Loucy (cell line): Measurements from ENCODE around the gene PLCB3.

Source experiments
- H2AFZ ChIP-seq: fragments of 200-600 bp; sonication (generic); 2 replicates; pipeline ENCODE4 v1.6.0; 2016; ENCODE audit warnings: antibody characterized with exemption, mild to moderate bottlenecking, low read length, moderate library complexity
- H3F3A ChIP-seq: fragments of 200-600 bp; 2 replicates; pipeline ENCODE4 v1.6.0; 2016; ENCODE audit warnings: antibody characterized with exemption, low read depth, mild to moderate bottlenecking
- H3K27me3 ChIP-seq: fragments of 200-600 bp; sonication (generic); 2 replicates; pipeline ENCODE4 v1.6.1; 2014; ENCODE audit warnings: low read length, mild to moderate bottlenecking; ENCODE audit not compliant: insufficient read depth, poor library complexity, severe bottlenecking
- H3K36me3 ChIP-seq: fragments of 200-600 bp; sonication (generic); 2 replicates; pipeline ENCODE4 v1.6.1; 2016; ENCODE audit warnings: low read length; ENCODE audit not compliant: insufficient read depth
- H3K4me1 ChIP-seq: fragments of 200-600 bp; sonication (generic); 2 replicates; pipeline ENCODE4 v1.5.1; 2014; ENCODE audit warnings: low read length, mild to moderate bottlenecking; ENCODE audit not compliant: insufficient read depth, poor library complexity, severe bottlenecking
- H3K4me2 ChIP-seq: fragments of 200-600 bp; sonication (generic); 2 replicates; pipeline ENCODE4 v1.6.0; 2014; ENCODE audit warnings: antibody characterized with exemption, low read length, low read depth, mild to moderate bottlenecking; ENCODE audit not compliant: poor library complexity, severe bottlenecking
- H3K4me3 ChIP-seq: fragments of 200-600 bp; sonication (generic); 2 replicates; pipeline ENCODE4 v1.5.1; 2014; ENCODE audit warnings: low read length, mild to moderate bottlenecking, mixed read lengths; ENCODE audit not compliant: poor library complexity, severe bottlenecking
- H3K79me2 ChIP-seq: fragments of 200-600 bp; sonication (generic); 2 replicates; pipeline ENCODE4 v1.6.1; 2014; ENCODE audit warnings: low read length; ENCODE audit not compliant: insufficient read depth
- H3K9ac ChIP-seq: fragments of 200-600 bp; sonication (generic); 2 replicates; pipeline ENCODE4 v1.6.0; 2014; ENCODE audit warnings: mild to moderate bottlenecking, low read depth, low read length, moderate library complexity; ENCODE audit not compliant: poor library complexity, severe bottlenecking
- H3K9me2 ChIP-seq: fragments of 200-600 bp; sonication (generic); replicated peaks from 2 replicates; pipeline ENCODE4 v1.6.1; 2016; ENCODE audit warnings: low read depth, low read length, mixed read lengths
- H3K9me3 ChIP-seq: fragments of 200-600 bp; sonication (generic); 2 replicates; pipeline ENCODE4 v1.6.1; 2014; ENCODE audit warnings: mild to moderate bottlenecking, antibody characterized with exemption, low read length, low read depth; ENCODE audit not compliant: insufficient read depth
- H4K20me1 ChIP-seq: fragments of 200-600 bp; sonication (generic); 2 replicates; pipeline ENCODE4 v1.6.0; 2014; ENCODE audit warnings: antibody characterized with exemption, low read length, mild to moderate bottlenecking; ENCODE audit not compliant: insufficient read depth, poor library complexity, severe bottlenecking
- EZH2phosphoT487 ChIP-seq: fragments of 200-600 bp; IDR thresholded peaks from 2 replicates; pipeline ENCODE4 v1.6.1; 2018; ENCODE audit warnings: antibody characterized with exemption, mild to moderate bottlenecking, moderate library complexity, borderline replicate concordance
- TF ChIP-seq, protein P1 (sequence below): fragments of 200-600 bp; sonication (generic); conservative IDR thresholded peaks from 2 replicates; pipeline ENCODE4 v1.5.1; 2014; ENCODE audit warnings: mild to moderate bottlenecking, antibody characterized with exemption, low read length

PLCB3 gene

DNA sequence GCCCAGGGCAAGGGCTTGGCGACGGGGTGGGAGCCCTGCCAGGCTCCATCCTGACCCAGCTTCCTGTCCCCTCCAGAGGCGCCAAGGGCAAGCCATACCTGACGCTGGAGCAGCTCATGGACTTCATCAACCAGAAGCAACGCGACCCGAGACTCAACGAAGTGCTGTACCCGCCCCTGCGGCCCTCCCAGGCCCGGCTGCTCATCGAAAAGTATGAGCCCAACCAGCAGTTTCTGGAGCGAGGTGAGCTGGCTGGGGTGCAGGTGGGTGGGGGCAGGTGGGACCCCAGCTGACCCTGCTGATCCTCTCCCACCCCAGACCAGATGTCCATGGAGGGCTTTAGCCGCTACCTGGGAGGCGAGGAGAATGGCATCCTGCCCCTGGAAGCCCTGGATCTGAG is 5.0 kb downstream of the PLCB3 start:
- H3K36me3 ChIP-seq, result no peaks in the 10 kb centered on the region
- no peak overlapping the region for H3K4me3 ChIP-seq
- no peak overlapping the region for H3K9ac ChIP-seq
- H2AFZ ChIP-seq, result no peak overlapping the region
- H3K4me1 ChIP-seq, result peaks cover 8% of the 10 kb centered on the region
- H3K9me3 ChIP-seq, result no peaks in the 10 kb centered on the region
- H3K4me2 ChIP-seq, result no peak overlapping the region
- TF ChIP-seq, protein P1, sequence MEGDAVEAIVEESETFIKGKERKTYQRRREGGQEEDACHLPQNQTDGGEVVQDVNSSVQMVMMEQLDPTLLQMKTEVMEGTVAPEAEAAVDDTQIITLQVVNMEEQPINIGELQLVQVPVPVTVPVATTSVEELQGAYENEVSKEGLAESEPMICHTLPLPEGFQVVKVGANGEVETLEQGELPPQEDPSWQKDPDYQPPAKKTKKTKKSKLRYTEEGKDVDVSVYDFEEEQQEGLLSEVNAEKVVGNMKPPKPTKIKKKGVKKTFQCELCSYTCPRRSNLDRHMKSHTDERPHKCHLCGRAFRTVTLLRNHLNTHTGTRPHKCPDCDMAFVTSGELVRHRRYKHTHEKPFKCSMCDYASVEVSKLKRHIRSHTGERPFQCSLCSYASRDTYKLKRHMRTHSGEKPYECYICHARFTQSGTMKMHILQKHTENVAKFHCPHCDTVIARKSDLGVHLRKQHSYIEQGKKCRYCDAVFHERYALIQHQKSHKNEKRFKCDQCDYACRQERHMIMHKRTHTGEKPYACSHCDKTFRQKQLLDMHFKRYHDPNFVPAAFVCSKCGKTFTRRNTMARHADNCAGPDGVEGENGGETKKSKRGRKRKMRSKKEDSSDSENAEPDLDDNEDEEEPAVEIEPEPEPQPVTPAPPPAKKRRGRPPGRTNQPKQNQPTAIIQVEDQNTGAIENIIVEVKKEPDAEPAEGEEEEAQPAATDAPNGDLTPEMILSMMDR, result no peak
- no peak for TF ChIP-seq EZH2phosphoT487
- H3F3A ChIP-seq, result no peaks in the 10 kb centered on the region
- H3K27me3 ChIP-seq, result no peaks in the 10 kb centered on the region
- H3K9me2 ChIP-seq, result no peaks in the 10 kb centered on the region
- peaks cover 5% of the 10 kb centered on the region; the same call in 1 of the 2 replicates for H3K79me2 ChIP-seq
- H4K20me1 ChIP-seq, result no peaks in the 10 kb centered on the region

- TF ChIP-seq EZH2phosphoT487, result no peak
- TF ChIP-seq, protein P1, result no peak
- no peaks in the 10 kb centered on the region for H3K36me3 ChIP-seq
- H3F3A ChIP-seq, result no peaks in the 10 kb centered on the region
- no peak overlapping the region for H3K4me2 ChIP-seq
- H3K4me1 ChIP-seq, result peaks cover 4% of the 10 kb centered on the region
- H3K4me3 ChIP-seq, result no peak overlapping the region
- H3K9me3 ChIP-seq, result no peaks in the 10 kb centered on the region
- H2AFZ ChIP-seq, result no peak overlapping the region
- H4K20me1 ChIP-seq, result no peaks in the 10 kb centered on the region
- no peaks in the 10 kb centered on the region for H3K27me3 ChIP-seq
- no peaks in the 10 kb centered on the region for H3K9me2 ChIP-seq
- H3K79me2 ChIP-seq, result no peaks in the 10 kb centered on the region
- no peak overlapping the region for H3K9ac ChIP-seq
Observed at GRCh38 chr11:64258356-64258755, 7.0 kb downstream of the PLCB3 start.

DNA sequence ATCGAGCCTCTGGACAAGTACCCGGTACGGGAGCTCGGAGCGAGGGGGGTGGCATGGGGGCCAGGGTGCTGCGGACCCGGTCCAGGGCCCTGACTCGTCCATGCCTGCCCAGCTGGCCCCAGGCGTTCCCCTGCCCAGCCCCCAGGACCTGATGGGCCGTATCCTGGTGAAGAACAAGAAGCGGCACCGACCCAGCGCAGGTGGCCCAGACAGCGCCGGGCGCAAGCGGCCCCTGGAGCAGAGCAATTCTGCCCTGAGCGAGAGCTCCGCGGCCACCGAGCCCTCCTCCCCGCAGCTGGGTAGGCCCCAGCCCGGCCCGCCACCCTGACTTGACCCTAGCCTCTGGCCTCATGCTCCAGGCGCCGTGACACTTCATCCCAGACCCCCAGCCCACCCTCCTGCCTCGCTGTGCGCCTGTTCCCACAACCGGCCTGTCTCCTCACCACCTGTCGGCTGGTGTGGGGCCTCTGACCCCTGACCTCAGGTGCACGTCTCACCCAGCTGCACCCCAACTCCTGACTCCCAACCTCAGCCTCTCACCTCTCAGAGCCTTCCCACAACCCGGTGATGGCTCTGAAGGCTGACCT is 7.7 kb downstream of the PLCB3 start:
- TF ChIP-seq, protein P1, result no peak
- no peak for TF ChIP-seq EZH2phosphoT487
- Histone ChIP-seq H3K4me1 (no peaks in the 10 kb centered on the region), H3K4me3 (no peak overlapping the region), H3K9me2 (no peaks in the 10 kb centered on the region), H3K79me2 (no peaks in the 10 kb centered on the region), H4K20me1 (no peaks in the 10 kb centered on the region), H3K4me2 (no peak overlapping the region), H3K27me3 (no peaks in the 10 kb centered on the region), H3K9me3 (no peaks in the 10 kb centered on the region), H2AFZ (no peak overlapping the region), H3K9ac (no peak overlapping the region), H3K36me3 (no peaks in the 10 kb centered on the region), H3F3A (no peaks in the 10 kb centered on the region)
